HepG2 (cell line): ENCODE measurements around the gene VPS11. TPM values are rescaled to one million over a fixed set of nuclear protein-coding genes. Genes with fewer than 3 reads are reported as not detected.
A peak's percentile ranks its signal among the peaks of the same experiment; 100 is the strongest.

ENCODE experiments used
- AHR ChIP-seq: IDR thresholded peaks from 2 replicates; pipeline ENCODE4 v1.6.1; 2018; ENCODE audit warnings: missing genetic modification reagents, missing compliant biosample characterization
- ATF7 ChIP-seq, 2 experiments: fragments of 450-650 bp in 1 of 2; sonication (generic) in 1 of 2; formaldehyde crosslinking in 1 of 2; IDR thresholded peaks; 2 replicates each; pipeline versions ENCODE4 v1.4.0 to v1.6.1; 2016 to 2020; ENCODE audit warnings: antibody characterized with exemption in 1 of 2, mild to moderate bottlenecking in 1 of 2, missing genetic modification reagents in 1 of 2
- BATF2 ChIP-seq: sonication (generic); formaldehyde crosslinking; IDR thresholded peaks from 2 replicates; pipeline ENCODE4 v1.8.0; 2022; ENCODE audit warnings: mild to moderate bottlenecking, missing genetic modification reagents, moderate library complexity
- GMEB1 ChIP-seq: sonication (generic); formaldehyde crosslinking; IDR thresholded peaks from 2 replicates; pipeline ENCODE4 v1.5.1; 2020; ENCODE audit warnings: missing genetic modification reagents, mild to moderate bottlenecking, borderline replicate concordance
- HMGA1 ChIP-seq: sonication (generic); formaldehyde crosslinking; conservative IDR thresholded peaks from 2 replicates; pipeline ENCODE4 v1.4.0; 2020; ENCODE audit warnings: missing genetic modification reagents
- HOXA7 ChIP-seq: sonication (generic); formaldehyde crosslinking; IDR thresholded peaks from 2 replicates; pipeline ENCODE4 v1.8.1; 2022; ENCODE audit warnings: mild to moderate bottlenecking, missing genetic modification reagents, moderate library complexity
- MAX ChIP-seq: IDR thresholded peaks from 2 replicates; pipeline ENCODE4 v1.6.1; 2012; ENCODE audit warnings: inconsistent platforms
- MTERF4 ChIP-seq: sonication (generic); formaldehyde crosslinking; IDR thresholded peaks from 2 replicates; pipeline ENCODE4 v1.8.0; 2023; ENCODE audit warnings: mild to moderate bottlenecking, missing genetic modification reagents
- MXD1 ChIP-seq: sonication (generic); formaldehyde crosslinking; IDR thresholded peaks from 2 replicates; pipeline ENCODE4 v1.4.0; 2020; ENCODE audit warnings: mild to moderate bottlenecking, missing genetic modification reagents
- PHF21A ChIP-seq: sonication (generic); formaldehyde crosslinking; IDR thresholded peaks from 2 replicates; pipeline ENCODE4 v1.5.0; 2020; ENCODE audit warnings: mild to moderate bottlenecking, missing genetic modification reagents
- PITX1 ChIP-seq: sonication (generic); formaldehyde crosslinking; IDR thresholded peaks from 2 replicates; pipeline ENCODE4 v1.5.1; 2020; ENCODE audit warnings: mild to moderate bottlenecking, missing genetic modification reagents
- SP2 ChIP-seq: sonication (generic); formaldehyde crosslinking; IDR thresholded peaks from 2 replicates; pipeline ENCODE4 v1.5.1; 2020; ENCODE audit warnings: mild to moderate bottlenecking, missing genetic modification reagents
- TCF12 ChIP-seq, 2 experiments: fragments of 450-650 bp in 1 of 2; sonication (generic) in 1 of 2; formaldehyde crosslinking in 1 of 2; IDR thresholded peaks; 2 replicates each; pipeline versions ENCODE4 v1.6.1 to v1.8.0; 2017 to 2022; ENCODE audit warnings: antibody characterized with exemption in 1 of 2, mild to moderate bottlenecking in 1 of 2, missing genetic modification reagents in 1 of 2, moderate library complexity in 1 of 2
- TEF ChIP-seq: sonication (generic); formaldehyde crosslinking; IDR thresholded peaks from 2 replicates; pipeline ENCODE4 v1.5.0; 2020; ENCODE audit warnings: missing genetic modification reagents
- ZBTB21 ChIP-seq: sonication (generic); formaldehyde crosslinking; IDR thresholded peaks from 2 replicates; pipeline ENCODE4 v1.4.0; 2020; ENCODE audit warnings: missing genetic modification reagents
- ZBTB25 ChIP-seq: IDR thresholded peaks from 2 replicates; pipeline ENCODE4 v1.6.1; 2018; ENCODE audit warnings: missing genetic modification reagents
- ZFP1 ChIP-seq: IDR thresholded peaks from 2 replicates; pipeline ENCODE4 v1.6.1; 2016
- ZFP62 ChIP-seq: sonication (generic); formaldehyde crosslinking; IDR thresholded peaks from 2 replicates; pipeline ENCODE4 v1.4.0; 2020; ENCODE audit warnings: missing genetic modification reagents
- ZFX ChIP-seq: sonication (generic); formaldehyde crosslinking; IDR thresholded peaks from 2 replicates; pipeline ENCODE4 v1.4.0; 2020; ENCODE audit warnings: mild to moderate bottlenecking, low read depth, missing genetic modification reagents, moderate library complexity
- ZMYM4 ChIP-seq: sonication (generic); formaldehyde crosslinking; IDR thresholded peaks from 2 replicates; pipeline ENCODE4 v1.8.1; 2023; ENCODE audit warnings: mild to moderate bottlenecking, missing genetic modification reagents
- ZNF12 ChIP-seq: sonication (generic); formaldehyde crosslinking; IDR thresholded peaks from 2 replicates; pipeline ENCODE4 v1.5.0; 2020; ENCODE audit warnings: missing genetic modification reagents
- ZNF496 ChIP-seq: sonication (generic); formaldehyde crosslinking; IDR thresholded peaks from 2 replicates; pipeline ENCODE4 v1.8.1; 2023; ENCODE audit warnings: mild to moderate bottlenecking, moderate library complexity, missing genetic modification reagents; ENCODE audit not compliant: insufficient replicate concordance
- polyA plus RNA-seq, 8 experiments: library from polyadenylated mRNA; depleted of rRNA in 3 of 8; stranded (reverse) in 7 of 8; unstranded in 1 of 8; fragments of >200 nt; fragmentation: Illumina TruSeq in 4 of 8; extraction: Trizol in 4 of 8; gene quantifications; 2 replicates each; pipeline versions ENCODE4 v1.2.1 to v1.2.3, GENCODE V29; 2011 to 2016; ENCODE audit warnings: low read depth in 4 of 8, missing spikeins in 1 of 8, mixed read lengths in 1 of 8; ENCODE audit not compliant: insufficient read depth in 1 of 8
- total RNA-seq, 5 experiments: library from RNA; depleted of rRNA; stranded (reverse); fragments of >200 nt; fragmentation: Illumina TruSeq; extraction: Trizol; gene quantifications; 2 replicates each; pipeline ENCODE4 v1.2.3, GENCODE V29; 2016; ENCODE audit warnings: low read depth in 1 of 5

VPS11 gene
- total and polyA plus RNA-seq, 2 of the 13 experiments (the other 11 are each of a cell fraction or from before 2014, with no cell fraction given): 13.7 to 21.6 TPM

GRCh38 chr11:119067371-119068222 lies at the start of gene VPS11 (continued):
- TF ChIP-seq SP2 (CRISPR knock-in tag) (peak; percentile 27; the same call in 1 of the 2 replicates), MTERF4 (CRISPR knock-in tag) (no peak), HOXA7 (no peak), AHR (peak; percentile 84; the same call in 1 of the 2 replicates), ZBTB21 (CRISPR knock-in tag) (no peak), MAX (peak; percentile 78), ATF7 (IDR thresholded peaks at IDR 0.05) (no peak), ATF7 (CRISPR knock-in tag; IDR thresholded peaks at IDR 0.05) (no peak), PITX1 (CRISPR knock-in tag) (peak; percentile 62; the same call in 1 of the 2 replicates), TCF12 (IDR thresholded peaks at IDR 0.05) (no peak), TCF12 (CRISPR knock-in tag; IDR thresholded peaks at IDR 0.05) (no peak), BATF2 (CRISPR knock-in tag) (no peak), GMEB1 (peak; percentile 71; the same call in 1 of the 2 replicates), ZMYM4 (CRISPR knock-in tag) (no peak; the same call in 1 of the 2 replicates), ZNF12 (CRISPR knock-in tag) (no peak; the same call in 1 of the 2 replicates), ZFX (CRISPR knock-in tag) (peak; percentile 69; the same call in 1 of the 2 replicates), ZFP1 (peak; percentile 77), ZNF496 (CRISPR knock-in tag) (no peak), MXD1 (0 out of 2 replicates have a peak, but pooled peaks have one; percentile 80), HMGA1 (CRISPR knock-in tag) (no peak), PHF21A (CRISPR knock-in tag) (peak; percentile 84), ZFP62 (no peak), ZBTB25 (peak; percentile 92), TEF (CRISPR knock-in tag) (no peak)
